ENCODE results near the gene MEI1. TPM values are rescaled to one million over a fixed set of nuclear protein-coding genes. Genes with fewer than 3 reads are reported as not detected.

The MEI1 gene
- total RNA-seq, 1 donor from 2014 or later, result 1.3 TPM

- no peak for TF ChIP-seq CTCF (IDR thresholded peaks at IDR 0.05; ENCODE audit: unreplicated experiment)
- Mint-ChIP-seq H3K9me3 (no peaks in the 10 kb centered on the region), H3K36me3 (peaks cover 10% of the 10 kb centered on the region), H3K4me3 (no peak overlapping the region), H3K4me1 (peaks cover 36% of the 10 kb centered on the region), H3K27me3 (ENCODE audit: low read depth) (no peaks in the 10 kb centered on the region), H3K27ac (peak overlapping the region; percentile 84)
- DNase-seq (ENCODE audit: low spot score in 2 of 2, unreplicated experiment in 2 of 2), result no peak
Measured at GRCh38 chr22:41844513-41844912, 145.2 kb downstream of the MEI1 start.

- H3K9me3 Mint-ChIP-seq, result no peaks in the 10 kb centered on the region
- peaks cover 36% of the 10 kb centered on the region for H3K4me1 Mint-ChIP-seq
- H3K4me3 Mint-ChIP-seq, result no peak overlapping the region
- peaks cover 7% of the 10 kb centered on the region for H3K36me3 Mint-ChIP-seq
- H3K27me3 Mint-ChIP-seq (ENCODE audit: low read depth), result no peaks in the 10 kb centered on the region
- peak overlapping the region; percentile 72 for H3K27ac Mint-ChIP-seq
- no peak for DNase-seq (ENCODE audit: low spot score in 2 of 2, unreplicated experiment in 2 of 2)
- TF ChIP-seq CTCF (IDR thresholded peaks at IDR 0.05; ENCODE audit: unreplicated experiment), result no peak
Measured at GRCh38 chr22:41845380-41846267, 146.3 kb downstream of the MEI1 start.

DNA sequence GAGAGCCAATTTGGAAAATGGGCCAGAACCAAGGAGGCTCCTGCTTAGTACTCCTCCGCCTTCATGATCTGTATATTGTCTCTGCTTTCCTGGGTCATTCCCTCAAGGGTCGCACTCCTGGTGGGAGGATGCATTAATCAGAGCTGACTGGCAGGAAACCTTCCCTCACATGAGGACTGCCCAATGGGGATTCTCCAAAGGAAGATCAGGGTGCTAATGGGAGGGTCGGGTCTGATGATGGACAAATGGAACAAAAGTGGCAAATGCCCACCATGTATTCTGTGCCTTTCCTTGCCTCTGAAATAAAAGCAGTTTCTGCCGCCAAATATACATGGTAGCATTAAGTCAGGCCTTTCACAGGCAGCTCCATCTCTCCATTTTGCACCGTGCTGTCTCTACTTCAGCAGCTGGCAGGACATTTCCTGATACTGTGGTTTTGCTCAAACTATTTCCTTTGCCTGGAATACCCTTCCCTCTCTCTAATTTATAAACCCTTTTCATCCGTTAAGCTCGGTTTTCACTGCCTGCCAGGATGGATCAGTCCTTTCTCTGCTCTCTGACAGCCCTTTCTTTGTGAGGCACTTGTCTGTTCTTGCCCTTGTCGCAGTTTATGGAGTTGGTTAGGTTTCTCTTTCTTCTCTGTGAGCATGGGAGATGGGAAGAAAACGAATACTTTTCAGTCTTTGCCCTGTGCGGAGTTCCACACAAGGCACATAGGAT, 147.1 kb downstream of the MEI1 start:
- TF ChIP-seq CTCF (IDR thresholded peaks at IDR 0.05; ENCODE audit: unreplicated experiment), result no peak
- H3K27me3 Mint-ChIP-seq (ENCODE audit: low read depth), result no peaks in the 10 kb centered on the region

DNA sequence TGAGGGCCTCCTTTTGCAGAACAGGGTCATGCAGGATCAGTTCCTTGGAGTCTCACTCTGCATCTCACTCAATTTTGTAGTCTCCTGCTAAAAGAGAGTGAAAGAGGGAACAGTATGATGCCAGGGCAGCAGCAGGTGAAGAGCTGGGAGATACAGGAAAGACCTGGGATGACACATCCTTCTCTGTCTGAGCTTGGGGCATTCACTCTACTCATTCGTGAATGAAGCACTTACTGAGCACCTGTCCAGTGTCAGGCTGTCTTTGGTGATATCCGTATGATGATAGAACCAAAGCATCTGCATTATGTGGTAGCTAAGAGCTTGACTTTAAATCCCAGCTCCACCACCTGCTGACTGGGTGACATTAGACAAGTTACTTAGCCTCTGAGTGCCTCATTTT, 148.0 kb downstream of the MEI1 start:
- Mint-ChIP-seq H3K27ac (peak overlapping the region; percentile 72), H3K4me3 (no peak overlapping the region)

More for the DNA sequence above, 147.1 kb downstream of the MEI1 start:
- H3K4me3 Mint-ChIP-seq, result no peak overlapping the region
- H3K36me3 Mint-ChIP-seq, result peaks cover 7% of the 10 kb centered on the region
- no peak for DNase-seq (ENCODE audit: low spot score in 2 of 2, unreplicated experiment in 2 of 2)
- H3K9me3 Mint-ChIP-seq, result no peaks in the 10 kb centered on the region
- H3K4me1 Mint-ChIP-seq, result peaks cover 34% of the 10 kb centered on the region
- H3K27ac Mint-ChIP-seq, result peak overlapping the region; percentile 72

GRCh38 chr22:41848468-41848867, 149.2 kb downstream of the MEI1 start:
- TF ChIP-seq CTCF (IDR thresholded peaks at IDR 0.05; ENCODE audit: unreplicated experiment), result no peak
- Mint-ChIP-seq H3K27ac (peak overlapping the region; percentile 47), H3K9me3 (no peaks in the 10 kb centered on the region), H3K4me1 (peaks cover 39% of the 10 kb centered on the region), H3K4me3 (no peak overlapping the region), H3K36me3 (peaks cover 3% of the 10 kb centered on the region), H3K27me3 (ENCODE audit: low read depth) (no peaks in the 10 kb centered on the region)
- DNase-seq (ENCODE audit: low spot score in 2 of 2, unreplicated experiment in 2 of 2), result no peak

More for the DNA sequence above, 148.0 kb downstream of the MEI1 start:
- no peaks in the 10 kb centered on the region for H3K9me3 Mint-ChIP-seq
- no peak for TF ChIP-seq CTCF (IDR thresholded peaks at IDR 0.05; ENCODE audit: unreplicated experiment)
- DNase-seq (ENCODE audit: low spot score in 2 of 2, unreplicated experiment in 2 of 2), result no peak
- peaks cover 34% of the 10 kb centered on the region for H3K4me1 Mint-ChIP-seq
- no peaks in the 10 kb centered on the region for H3K27me3 Mint-ChIP-seq (ENCODE audit: low read depth)
- peaks cover 7% of the 10 kb centered on the region for H3K36me3 Mint-ChIP-seq

Other genes starting within 250 kb of the MEI1 start
- 38.0 to 47.8 TPM (median 44.2 TPM) in 3 replicates for gene PHF5A, start 230.8 kb upstream of the MEI1 start, total RNA-seq
- 66.9 to 69.9 TPM (median 69.4 TPM) in 3 replicates for gene ACO2, start 230.4 kb upstream of the MEI1 start, total RNA-seq
- 41.0 to 47.4 TPM (median 46.6 TPM) in 3 replicates for gene POLR3H, start 155.0 kb upstream of the MEI1 start, total RNA-seq
- gene CSDC2, start 138.5 kb upstream of the MEI1 start, total RNA-seq, result 15.6 to 18.3 TPM (median 17.7 TPM) in 3 replicates
- 24.4 to 26.2 TPM (median 25.8 TPM) in 3 replicates for gene PMM1, start 109.7 kb upstream of the MEI1 start, total RNA-seq
- gene DESI1, start 78.5 kb upstream of the MEI1 start, total RNA-seq, result 35.4 to 37.5 TPM (median 36.7 TPM) in 3 replicates
- gene XRCC6, start 78.2 kb upstream of the MEI1 start, total RNA-seq, result 216 to 221 TPM (median 221 TPM) in 3 replicates
- 110 to 116 TPM (median 115 TPM) in 3 replicates for gene SNU13, start 10.6 kb upstream of the MEI1 start, total RNA-seq
- 16.9 to 19.1 TPM (median 18.4 TPM) in 3 replicates for gene CCDC134, start 101.2 kb downstream of the MEI1 start, total RNA-seq
- gene SREBF2, start 133.6 kb downstream of the MEI1 start, total RNA-seq, result 127 to 130 TPM (median 129 TPM) in 3 replicates
- not detected in 3 replicates for gene SHISA8, start 215.6 kb downstream of the MEI1 start, total RNA-seq
- gene TNFRSF13C, start 227.3 kb downstream of the MEI1 start, total RNA-seq, result 3.1 to 3.5 TPM (median 3.3 TPM) in 3 replicates
- gene CENPM, start 247.6 kb downstream of the MEI1 start, total RNA-seq, result 12.5 to 14.9 TPM (median 13.3 TPM) in 3 replicates